HG03196 (cell line): ENCODE results near the gene KCNT1.

ENCODE experiments used
- ATAC-seq: cut with Tn5 transposase; IDR thresholded peaks from one replicate; pipeline ENCODE4 v1.9.1; 2021; ENCODE audit not compliant: unreplicated experiment

KCNT1 gene

GRCh38 chr9:135815830-135816650 lies 114.1 kb downstream of the KCNT1 start:
- ATAC-seq, result no peak

- ATAC-seq, result no peak
Observed at GRCh38 chr9:135816651-135816970, 114.6 kb downstream of the KCNT1 start.

GRCh38 chr9:135817951-135818717 lies 116.1 kb downstream of the KCNT1 start:
- ATAC-seq, result no peak

- ATAC-seq, result no peak
Observed at GRCh38 chr9:135818718-135819475, 116.9 kb downstream of the KCNT1 start.

- ATAC-seq, result no peak
Observed at GRCh38 chr9:135819905-135820304, 117.9 kb downstream of the KCNT1 start.

- no peak for ATAC-seq
Observed at GRCh38 chr9:135820661-135821060, 118.7 kb downstream of the KCNT1 start.

GRCh38 chr9:135821116-135821515 lies 119.1 kb downstream of the KCNT1 start:
- ATAC-seq, result no peak

GRCh38 chr9:135821733-135822373 lies 119.9 kb downstream of the KCNT1 start:
- no peak for ATAC-seq

GRCh38 chr9:135822374-135822755 lies 120.4 kb downstream of the KCNT1 start:
- no peak for ATAC-seq

- no peak for ATAC-seq
Observed at GRCh38 chr9:135823036-135823435, 121.1 kb downstream of the KCNT1 start.

- no peak for ATAC-seq
Observed at GRCh38 chr9:135825435-135826187, 123.6 kb downstream of the KCNT1 start.

- ATAC-seq, result no peak
Observed at GRCh38 chr9:135826188-135826545, 124.2 kb downstream of the KCNT1 start.

GRCh38 chr9:135827301-135827700 lies 125.3 kb downstream of the KCNT1 start:
- no peak for ATAC-seq

GRCh38 chr9:135827866-135828580 lies 126.0 kb downstream of the KCNT1 start:
- no peak for ATAC-seq

GRCh38 chr9:135828656-135829055 lies 126.7 kb downstream of the KCNT1 start:
- no peak for ATAC-seq

GRCh38 chr9:135830496-135830895 lies 128.5 kb downstream of the KCNT1 start:
- ATAC-seq, result no peak

- ATAC-seq, result no peak
Observed at GRCh38 chr9:135833864-135834263, 131.9 kb downstream of the KCNT1 start.

GRCh38 chr9:135835131-135835530 lies 133.1 kb downstream of the KCNT1 start:
- ATAC-seq, result no peak

GRCh38 chr9:135839516-135839915 lies 137.5 kb downstream of the KCNT1 start:
- ATAC-seq, result no peak

- ATAC-seq, result no peak
Observed at GRCh38 chr9:135840107-135840506, 138.1 kb downstream of the KCNT1 start.
